ENCODE results near the gene LTBP3.

Gene LTBP3

DNA sequence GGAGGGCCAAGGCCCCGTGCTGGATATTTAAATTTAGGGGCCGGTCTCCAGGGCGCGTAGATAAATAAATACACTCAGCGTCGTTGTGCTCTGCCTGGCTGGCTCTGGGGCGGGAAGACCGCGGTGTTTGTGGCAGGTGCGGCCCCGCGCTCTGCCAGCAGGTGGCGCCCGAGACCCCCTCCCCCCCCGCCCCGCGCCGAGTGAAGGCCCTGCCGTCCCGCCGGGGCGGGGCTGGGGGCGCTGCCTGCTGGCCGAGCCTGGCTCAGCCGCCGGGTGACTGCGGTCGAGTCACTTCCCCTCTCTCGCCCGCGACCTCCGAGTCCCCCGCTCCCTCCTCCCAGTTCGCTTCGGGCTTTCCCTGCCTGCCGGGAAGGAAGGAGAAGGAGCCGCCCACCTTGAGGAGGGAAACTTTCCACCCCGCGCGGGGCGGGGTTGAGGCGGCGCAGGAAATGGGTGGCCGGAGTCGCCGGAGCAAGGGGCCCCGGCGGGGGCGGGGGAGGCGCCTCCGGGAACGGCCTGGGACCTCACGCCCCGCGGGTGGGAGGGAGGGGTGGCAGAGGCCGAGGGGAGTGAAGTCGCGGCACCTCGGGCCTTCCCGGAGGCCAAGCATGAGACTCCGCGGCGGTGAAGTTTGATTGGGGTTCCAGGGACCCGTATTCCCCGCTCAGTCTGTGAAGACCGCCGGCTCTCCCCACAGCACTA lies 16.1 kb upstream of the LTBP3 start:
- H3K27ac ChIP-seq = peak overlapping the region; percentile 98
- peak; percentile 92 for DNase-seq (ENCODE audit: low spot score)
- ChIA-PET POLR2A (ENCODE audit: low non-redundant PET) (no interaction called here), CTCF (interaction anchor here (0.6 to 4.7 kb wide), 5 partner anchors 14 to 511 kb away, joined by 3 to 95 read pairs (median 5); no protein-coding TSS in a partner anchor)
- TF ChIP-seq, protein P1, sequence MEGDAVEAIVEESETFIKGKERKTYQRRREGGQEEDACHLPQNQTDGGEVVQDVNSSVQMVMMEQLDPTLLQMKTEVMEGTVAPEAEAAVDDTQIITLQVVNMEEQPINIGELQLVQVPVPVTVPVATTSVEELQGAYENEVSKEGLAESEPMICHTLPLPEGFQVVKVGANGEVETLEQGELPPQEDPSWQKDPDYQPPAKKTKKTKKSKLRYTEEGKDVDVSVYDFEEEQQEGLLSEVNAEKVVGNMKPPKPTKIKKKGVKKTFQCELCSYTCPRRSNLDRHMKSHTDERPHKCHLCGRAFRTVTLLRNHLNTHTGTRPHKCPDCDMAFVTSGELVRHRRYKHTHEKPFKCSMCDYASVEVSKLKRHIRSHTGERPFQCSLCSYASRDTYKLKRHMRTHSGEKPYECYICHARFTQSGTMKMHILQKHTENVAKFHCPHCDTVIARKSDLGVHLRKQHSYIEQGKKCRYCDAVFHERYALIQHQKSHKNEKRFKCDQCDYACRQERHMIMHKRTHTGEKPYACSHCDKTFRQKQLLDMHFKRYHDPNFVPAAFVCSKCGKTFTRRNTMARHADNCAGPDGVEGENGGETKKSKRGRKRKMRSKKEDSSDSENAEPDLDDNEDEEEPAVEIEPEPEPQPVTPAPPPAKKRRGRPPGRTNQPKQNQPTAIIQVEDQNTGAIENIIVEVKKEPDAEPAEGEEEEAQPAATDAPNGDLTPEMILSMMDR (conservative IDR thresholded peaks at IDR 0.05; ENCODE audit: low read depth) = peak; percentile 95

- H3K27ac ChIP-seq = peak overlapping the region; percentile 98
- DNase-seq (ENCODE audit: low spot score) = no peak
- POLR2A ChIA-PET (ENCODE audit: low non-redundant PET) = interaction anchor here (2.7 kb wide), 1 partner anchor 33 kb away, joined by 16 read pairs; no protein-coding TSS in a partner anchor
- TF ChIP-seq, protein P1 (conservative IDR thresholded peaks at IDR 0.05; ENCODE audit: low read depth) = no peak
- CTCF ChIA-PET = interaction anchor here (0.6 to 4.7 kb wide), 8 partner anchors 14 to 512 kb away, joined by 3 to 95 read pairs (median 4); no protein-coding TSS in a partner anchor
These were observed 15.4 kb upstream of the LTBP3 start for GRCh38 chr11:65573391-65574079.

- peak; percentile 77 for DNase-seq (ENCODE audit: low spot score)
- H3K27ac ChIP-seq = peak within 1 kb of the TSS; percentile 98
- ChIA-PET CTCF (interaction anchor here (0.6 to 4.7 kb wide), 9 partner anchors 13 to 156 kb away, joined by 3 to 95 read pairs (median 4); no protein-coding TSS in a partner anchor), POLR2A (ENCODE audit: low non-redundant PET) (interaction anchor here (0.5 to 2.7 kb wide), 3 partner anchors 31 to 150 kb away, joined by 3 to 16 read pairs (median 6); partner anchors contain the start of gene NEAT1)
- TF ChIP-seq, protein P1 (conservative IDR thresholded peaks at IDR 0.05; ENCODE audit: low read depth) = no peak
These were observed 14.3 kb upstream of the LTBP3 start, which contains the start of gene FAM89B for GRCh38 chr11:65572356-65573051. TSS of gene FAM89B (plus strand) at chr11:65572538. CDS start at chr11:65572670, 132 bp downstream.

- POLR2A ChIA-PET (ENCODE audit: low non-redundant PET) = interaction anchor here (2.7 kb wide), 1 partner anchor 31 kb away, joined by 16 read pairs; no protein-coding TSS in a partner anchor
- CTCF ChIA-PET = interaction anchor here (0.8 to 4.7 kb wide), 6 partner anchors 11 to 95 kb away, joined by 4 to 95 read pairs (median 4); no protein-coding TSS in a partner anchor
- TF ChIP-seq, protein P1 (conservative IDR thresholded peaks at IDR 0.05; ENCODE audit: low read depth) = peak; percentile 51
- DNase-seq (ENCODE audit: low spot score) = peak; percentile 65
- H3K27ac ChIP-seq = peak overlapping the region; percentile 98
These were observed 13.8 kb upstream of the LTBP3 start for GRCh38 chr11:65571940-65572339.

- POLR2A ChIA-PET (ENCODE audit: low non-redundant PET) = interaction anchor here (2.7 kb wide), 1 partner anchor 30 kb away, joined by 16 read pairs; no protein-coding TSS in a partner anchor
- no peak for DNase-seq (ENCODE audit: low spot score)
- H3K27ac ChIP-seq = peak overlapping the region; percentile 98
- TF ChIP-seq, protein P1 (conservative IDR thresholded peaks at IDR 0.05; ENCODE audit: low read depth) = no peak
- CTCF ChIA-PET = interaction anchor here (0.6 to 4.7 kb wide), 6 partner anchors 10 to 95 kb away, joined by 3 to 95 read pairs (median 4); no protein-coding TSS in a partner anchor
These were observed 13.3 kb upstream of the LTBP3 start for GRCh38 chr11:65571420-65571819.

Data from RWPE1 (cell line).